ENCODE measurements around the gene TRIP12. TPM values are rescaled to one million over a fixed set of nuclear protein-coding genes. Genes with fewer than 3 reads are reported as not detected.

The TRIP12 gene
- total and polyA plus RNA-seq, 8 donors: 13.4 to 342 (median 117) TPM

DNA sequence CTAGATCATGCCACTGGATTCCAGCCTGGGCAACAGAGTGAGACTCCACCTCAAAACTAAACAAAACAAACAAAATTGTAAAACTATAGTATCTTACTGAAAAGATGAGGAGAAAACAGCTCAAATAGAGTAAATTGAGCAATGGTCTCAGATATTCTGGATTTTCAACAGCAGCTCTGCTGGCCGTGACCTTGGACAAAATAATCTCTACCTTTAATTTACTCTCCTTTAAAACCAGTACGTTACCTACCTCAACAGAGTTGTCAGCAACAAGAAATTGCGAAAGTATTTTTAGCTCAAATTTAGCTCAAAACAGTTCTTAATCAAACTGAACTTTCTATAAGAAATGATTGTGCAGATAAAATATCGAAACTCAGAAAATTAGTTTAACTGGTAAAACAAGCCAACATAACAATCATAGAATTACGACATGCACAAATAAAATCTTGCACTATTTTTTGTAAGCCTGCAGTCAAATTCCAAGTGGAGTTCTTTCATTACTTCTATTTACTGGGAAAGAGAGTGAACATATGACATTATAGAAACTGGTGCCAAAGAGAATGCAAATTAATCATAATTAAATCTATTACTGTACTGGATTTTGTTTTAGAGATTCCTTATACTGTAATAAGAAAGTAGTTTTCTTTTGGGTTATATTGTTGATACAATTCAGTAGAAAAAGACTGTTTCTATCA lies 40.8 kb downstream of the TRIP12 start:
- WGBS, 5 donors: 81 to 87% (median 86%) methylated on average over 5 of the region's 5 CpGs
- peaks cover 23 to 49% (median 45%) of the 10 kb centered on the region in 4 donors for H3K36me3 ChIP-seq
- TF ChIP-seq, protein P1, sequence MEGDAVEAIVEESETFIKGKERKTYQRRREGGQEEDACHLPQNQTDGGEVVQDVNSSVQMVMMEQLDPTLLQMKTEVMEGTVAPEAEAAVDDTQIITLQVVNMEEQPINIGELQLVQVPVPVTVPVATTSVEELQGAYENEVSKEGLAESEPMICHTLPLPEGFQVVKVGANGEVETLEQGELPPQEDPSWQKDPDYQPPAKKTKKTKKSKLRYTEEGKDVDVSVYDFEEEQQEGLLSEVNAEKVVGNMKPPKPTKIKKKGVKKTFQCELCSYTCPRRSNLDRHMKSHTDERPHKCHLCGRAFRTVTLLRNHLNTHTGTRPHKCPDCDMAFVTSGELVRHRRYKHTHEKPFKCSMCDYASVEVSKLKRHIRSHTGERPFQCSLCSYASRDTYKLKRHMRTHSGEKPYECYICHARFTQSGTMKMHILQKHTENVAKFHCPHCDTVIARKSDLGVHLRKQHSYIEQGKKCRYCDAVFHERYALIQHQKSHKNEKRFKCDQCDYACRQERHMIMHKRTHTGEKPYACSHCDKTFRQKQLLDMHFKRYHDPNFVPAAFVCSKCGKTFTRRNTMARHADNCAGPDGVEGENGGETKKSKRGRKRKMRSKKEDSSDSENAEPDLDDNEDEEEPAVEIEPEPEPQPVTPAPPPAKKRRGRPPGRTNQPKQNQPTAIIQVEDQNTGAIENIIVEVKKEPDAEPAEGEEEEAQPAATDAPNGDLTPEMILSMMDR (IDR thresholded peaks at IDR 0.05): no peak
- TF ChIP-seq POLR2A (IDR thresholded peaks at IDR 0.05) (no peak), EP300 (IDR thresholded peaks at IDR 0.05) (no peak), POLR2AphosphoS5 (IDR thresholded peaks at IDR 0.05) (no peak)
- H3K9me3 ChIP-seq: no peaks in the 10 kb centered on the region
- peaks cover 0 to 37% (median 15%) of the 10 kb centered on the region in 4 donors for H3K4me1 ChIP-seq
- H3K27ac ChIP-seq: no peak overlapping the region
- DNase-seq: no peak
- intact Hi-C loops (cut with DNase I; ENCODE audit: low total_unique reads): no loop called here
- H3K27me3 ChIP-seq: no peaks in the 10 kb centered on the region
- no peak overlapping the region for H3K4me3 ChIP-seq

DNA sequence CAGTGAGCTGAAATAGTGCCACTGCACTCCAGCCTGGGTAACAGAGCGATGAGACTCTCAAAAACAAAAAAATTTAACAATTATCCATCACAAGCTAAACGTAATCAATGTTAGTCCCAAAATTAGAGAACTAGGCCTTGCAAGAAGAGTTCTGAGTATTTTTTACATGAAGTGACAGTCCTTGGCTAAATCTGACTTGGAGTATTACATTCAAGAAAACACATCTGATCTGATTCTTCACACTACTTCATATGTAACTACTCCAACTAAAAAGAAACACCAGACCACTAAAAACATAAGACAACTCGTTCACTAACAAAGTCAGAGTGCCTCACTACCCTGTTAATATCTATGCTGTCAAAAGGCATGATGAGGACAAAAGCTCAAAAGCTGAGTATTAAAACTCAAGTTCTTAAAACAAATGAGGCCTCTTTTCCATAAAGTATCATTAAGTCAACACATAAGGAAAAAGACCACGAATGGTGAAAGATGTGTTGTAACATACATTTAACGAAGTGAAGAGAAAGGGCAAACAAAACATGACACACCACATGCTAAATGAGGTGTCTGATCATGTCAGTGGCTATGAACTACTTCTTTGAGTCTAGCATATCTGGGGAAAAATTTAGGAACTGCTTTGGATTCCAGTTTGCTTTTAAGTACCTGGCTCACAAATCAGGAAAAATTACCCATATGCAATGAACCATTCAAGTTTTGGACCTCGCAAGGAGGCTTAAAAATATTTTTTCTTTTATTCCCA lies 42.4 kb downstream of the TRIP12 start:
- intact Hi-C loops (cut with DNase I; ENCODE audit: low total_unique reads): no loop called here
- Histone ChIP-seq H3K27me3 (no peaks in the 10 kb centered on the region), H3K4me1 (peaks cover 0 to 20% (median 4%) of the 10 kb centered on the region in 4 donors), H3K36me3 (peaks cover 23 to 53% (median 50%) of the 10 kb centered on the region in 4 donors), H3K27ac (no peak overlapping the region), H3K4me3 (no peak overlapping the region), H3K9me3 (no peaks in the 10 kb centered on the region)
- WGBS, 5 donors: 84 to 91% (median 89%) methylated on average over 6 of the region's 6 CpGs
- no peak for DNase-seq
- TF ChIP-seq POLR2A (IDR thresholded peaks at IDR 0.05) (no peak), EP300 (IDR thresholded peaks at IDR 0.05) (no peak), POLR2AphosphoS5 (IDR thresholded peaks at IDR 0.05) (no peak)
- TF ChIP-seq, protein P1 (IDR thresholded peaks at IDR 0.05): no peak

DNA sequence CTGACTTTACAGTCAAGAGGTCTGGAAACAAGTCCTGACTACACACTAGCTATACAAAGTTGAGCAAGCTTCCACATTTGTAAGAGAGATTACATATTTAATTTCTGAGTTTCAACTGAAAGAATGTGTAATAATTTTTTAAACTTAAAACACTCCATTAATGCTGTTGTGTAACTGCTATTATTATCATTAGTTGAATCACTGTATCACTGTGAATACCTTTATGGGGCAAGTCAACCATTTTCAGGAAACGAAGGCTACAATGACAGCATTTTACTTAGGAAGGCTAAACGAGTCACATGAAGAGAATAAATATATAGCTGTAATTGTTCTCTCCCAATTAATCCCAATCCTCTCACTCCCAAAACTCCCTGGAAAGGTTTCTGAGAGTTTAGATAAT lies 46.3 kb downstream of the TRIP12 start:
- peaks cover 23 to 59% (median 55%) of the 10 kb centered on the region in 4 donors for H3K36me3 ChIP-seq
- 86 to 91% (median 88%) methylated on average over 2 of the region's 2 CpGs for WGBS, 5 donors
- TF ChIP-seq, protein P1 (IDR thresholded peaks at IDR 0.05): no peak
- TF ChIP-seq POLR2A (IDR thresholded peaks at IDR 0.05): no peak
- TF ChIP-seq EP300 (IDR thresholded peaks at IDR 0.05): no peak
- TF ChIP-seq POLR2AphosphoS5 (IDR thresholded peaks at IDR 0.05): no peak
- H3K9me3 ChIP-seq: no peaks in the 10 kb centered on the region
- peaks cover 0 to 21% (median 9%) of the 10 kb centered on the region in 4 donors for H3K4me1 ChIP-seq
- no peak overlapping the region for H3K4me3 ChIP-seq
- intact Hi-C loops (cut with DNase I; ENCODE audit: low total_unique reads): no loop called here
- DNase-seq: no peak
- H3K27ac ChIP-seq: no peak overlapping the region
- H3K27me3 ChIP-seq: no peaks in the 10 kb centered on the region

DNA sequence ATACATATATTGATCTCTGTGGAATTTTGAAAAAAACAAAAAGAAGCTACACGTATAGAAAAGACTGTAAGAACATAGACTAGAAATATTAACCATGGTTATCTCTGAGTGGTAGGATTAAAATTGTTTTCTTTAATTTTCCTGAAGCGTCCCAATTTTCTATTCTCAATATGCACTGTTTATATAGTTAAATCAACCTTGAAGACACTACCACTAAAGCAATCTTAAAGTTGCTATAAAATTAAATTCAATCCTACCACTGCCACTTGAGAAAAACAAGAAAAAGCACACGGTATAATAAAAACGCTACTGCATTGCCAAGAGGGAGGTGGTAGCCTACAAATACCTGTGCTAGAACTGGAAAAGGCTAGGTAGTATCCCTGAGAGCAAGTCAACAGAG lies 47.2 kb downstream of the TRIP12 start:
- no peak overlapping the region for H3K27ac ChIP-seq
- no peak for TF ChIP-seq EP300 (IDR thresholded peaks at IDR 0.05)
- no peak for TF ChIP-seq POLR2A (IDR thresholded peaks at IDR 0.05)
- TF ChIP-seq POLR2AphosphoS5 (IDR thresholded peaks at IDR 0.05): no peak
- TF ChIP-seq, protein P1 (IDR thresholded peaks at IDR 0.05): no peak
- intact Hi-C loops (cut with DNase I; ENCODE audit: low total_unique reads): no loop called here
- WGBS, 5 donors: 81 to 86% (median 83%) methylated on average over 4 of the region's 4 CpGs
- peaks cover 0 to 21% (median 8%) of the 10 kb centered on the region in 4 donors for H3K4me1 ChIP-seq
- DNase-seq: no peak
- no peak overlapping the region for H3K4me3 ChIP-seq
- no peaks in the 10 kb centered on the region for H3K9me3 ChIP-seq
- peaks cover 19 to 50% (median 46%) of the 10 kb centered on the region in 4 donors for H3K36me3 ChIP-seq
- H3K27me3 ChIP-seq: no peaks in the 10 kb centered on the region
